IPS-NIHi7 (cell line): ENCODE results near the gene REM1.
"Not testable (repeated sequence)": the region's sequence is repeated elsewhere in the genome, so short reads cannot be mapped to it uniquely, and the experiment has no call there.

ENCODE experiments used
- DNase-seq: peaks from one replicate; pipeline ENCODE4 v3.0.0; 2012; ENCODE audit warnings: mixed read lengths; ENCODE audit errors: extremely low spot score

REM1 gene

DNA sequence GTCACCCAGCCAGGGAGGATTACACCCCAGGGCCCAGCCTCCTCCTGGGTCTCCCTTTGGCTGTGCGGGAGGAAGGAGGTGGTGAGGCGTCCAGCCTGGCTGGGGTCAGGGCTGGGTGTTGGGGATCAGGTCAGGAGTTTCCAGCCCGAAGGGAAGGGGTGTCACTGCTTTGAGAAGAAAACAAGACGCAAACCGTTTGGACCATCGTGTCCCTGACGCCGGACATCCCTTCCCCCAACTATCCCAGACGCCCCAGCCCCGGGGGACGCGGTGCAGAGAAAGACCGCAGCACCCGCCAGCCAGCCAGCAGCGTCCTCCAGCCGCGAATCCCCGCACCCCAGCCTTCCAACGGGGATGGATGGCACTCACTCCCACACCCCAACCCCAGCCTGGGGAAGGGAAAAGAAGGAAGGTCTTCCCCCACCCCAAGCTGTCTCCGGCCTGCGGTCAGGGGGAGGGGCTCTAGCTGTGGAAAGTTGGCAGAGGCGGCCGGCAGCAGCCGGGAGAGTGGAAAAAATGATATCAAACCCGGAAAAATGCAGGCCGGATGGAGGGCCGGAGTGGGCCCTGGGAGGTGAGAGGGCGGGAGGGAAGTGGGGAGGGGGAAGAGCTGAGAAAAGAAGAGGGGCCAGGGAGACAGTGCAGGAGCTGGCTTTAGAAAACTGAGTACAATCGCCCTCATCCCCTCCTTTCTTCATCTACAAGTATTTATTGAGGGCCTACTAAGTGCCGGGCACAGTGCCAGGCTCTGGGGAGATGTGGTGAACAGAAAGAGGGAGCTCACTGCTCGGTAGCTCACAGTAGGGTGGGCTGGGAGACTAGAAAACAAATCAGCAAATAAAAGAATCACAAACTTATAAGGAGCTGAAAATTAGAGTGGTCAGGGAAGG, 10.6 kb downstream of the REM1 start:
- DNase-seq: no peak

DNA sequence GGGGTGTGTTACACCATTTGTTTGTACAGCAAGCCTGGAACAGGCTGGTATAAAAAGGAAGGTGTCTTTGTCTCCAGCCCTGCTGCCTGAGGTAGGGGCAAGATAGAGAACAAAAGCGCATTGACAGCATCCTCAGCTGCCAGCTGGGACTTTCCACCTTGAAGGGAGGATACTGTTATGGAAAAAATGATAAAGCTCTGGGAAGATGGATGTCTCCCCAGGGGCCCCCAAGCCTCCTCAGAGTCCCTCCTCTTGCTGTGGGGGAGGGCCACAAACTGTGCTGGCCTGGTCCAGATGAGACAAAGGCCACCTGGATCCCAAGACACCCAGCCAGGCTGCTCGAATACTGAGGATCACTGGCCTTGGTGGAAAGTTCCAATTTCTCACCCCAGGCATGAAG, 13.0 kb downstream of the REM1 start:
- no peak for DNase-seq

DNA sequence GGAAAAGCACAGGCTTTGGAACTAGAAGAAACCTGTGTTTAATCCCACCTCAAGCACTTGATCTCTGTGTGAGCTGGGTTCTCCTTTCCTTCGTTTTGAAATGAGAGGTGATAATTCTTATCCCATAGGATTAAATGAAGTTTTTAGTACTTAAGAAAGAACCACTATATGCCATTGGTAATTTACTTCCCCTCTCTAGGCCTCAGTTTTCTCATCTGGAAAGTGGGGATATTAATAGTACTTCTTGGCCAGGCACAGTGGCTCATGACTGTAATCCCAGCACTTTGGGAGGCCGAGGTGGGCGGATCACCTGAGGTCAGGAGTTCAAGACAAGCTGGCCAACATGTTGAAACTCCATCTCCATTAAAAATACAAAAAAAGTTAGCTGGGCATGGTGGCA, 14.1 kb downstream of the REM1 start:
- no peak for DNase-seq

DNA sequence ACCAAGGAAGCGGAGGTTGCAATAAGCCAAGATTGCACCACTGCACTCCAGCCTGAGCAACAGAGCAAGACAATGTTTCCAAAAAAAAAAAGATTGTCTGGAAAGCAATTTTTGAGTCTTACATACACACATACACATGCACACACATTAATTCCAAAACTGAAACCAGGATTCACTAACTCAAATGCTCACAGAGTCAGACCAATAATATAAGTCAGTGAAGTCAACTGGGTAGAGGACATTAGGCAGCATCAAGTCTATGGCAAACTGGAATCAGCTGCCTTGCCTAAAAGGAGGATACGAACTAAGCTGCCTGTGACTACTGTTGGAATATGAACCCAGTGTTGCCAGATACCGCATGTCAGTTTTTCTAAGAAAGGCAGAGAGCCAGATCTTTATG, 15.7 kb downstream of the REM1 start:
- DNase-seq: no peak

DNA sequence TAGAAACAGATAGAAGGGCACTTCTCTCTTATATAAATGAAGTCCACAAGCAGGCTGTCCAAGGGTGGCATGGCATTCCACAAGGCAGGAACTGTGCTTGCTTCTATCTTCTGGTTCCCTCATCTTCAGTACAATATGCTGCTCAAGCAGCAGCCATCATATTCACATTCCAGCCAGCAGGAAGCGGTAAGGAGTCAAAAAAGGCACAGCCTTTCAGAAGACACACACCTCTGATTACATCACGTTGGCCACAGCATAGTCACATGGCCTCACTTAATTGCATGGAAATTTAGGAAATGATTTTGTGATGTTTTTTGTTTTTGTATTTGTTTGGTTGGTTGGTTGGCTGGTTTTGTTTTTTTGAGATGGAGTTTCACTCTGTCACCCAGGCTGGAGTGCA, 19.0 kb downstream of the REM1 start:
- peak; percentile 26 for DNase-seq

DNA sequence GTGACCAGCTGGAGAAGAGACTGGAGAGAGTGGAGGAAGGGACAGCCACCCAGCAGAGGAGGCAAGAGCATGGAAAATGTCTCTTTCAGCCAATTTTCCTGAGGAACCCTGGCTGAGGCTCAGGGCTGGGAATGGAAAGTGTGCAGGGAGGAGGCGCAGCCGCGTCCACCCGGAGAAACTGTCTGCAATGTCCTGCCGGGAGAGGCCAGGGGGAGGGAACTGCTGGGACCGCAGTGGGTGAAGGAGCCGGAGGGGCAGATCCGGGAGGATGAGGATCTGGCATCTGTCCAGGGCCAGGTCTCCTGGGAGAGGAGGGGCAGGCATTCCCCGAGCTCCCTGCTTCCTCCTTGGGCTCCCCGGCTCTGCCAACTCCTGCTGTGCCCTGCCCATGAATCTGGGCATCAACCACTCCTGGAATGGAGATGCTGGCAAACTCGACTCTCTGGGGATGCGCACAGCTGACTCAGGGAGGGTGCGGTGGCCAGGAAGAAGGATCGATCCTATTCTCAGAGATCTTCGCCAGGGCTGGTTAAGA, 21.7 kb downstream of the REM1 start:
- DNase-seq: no peak

DNA sequence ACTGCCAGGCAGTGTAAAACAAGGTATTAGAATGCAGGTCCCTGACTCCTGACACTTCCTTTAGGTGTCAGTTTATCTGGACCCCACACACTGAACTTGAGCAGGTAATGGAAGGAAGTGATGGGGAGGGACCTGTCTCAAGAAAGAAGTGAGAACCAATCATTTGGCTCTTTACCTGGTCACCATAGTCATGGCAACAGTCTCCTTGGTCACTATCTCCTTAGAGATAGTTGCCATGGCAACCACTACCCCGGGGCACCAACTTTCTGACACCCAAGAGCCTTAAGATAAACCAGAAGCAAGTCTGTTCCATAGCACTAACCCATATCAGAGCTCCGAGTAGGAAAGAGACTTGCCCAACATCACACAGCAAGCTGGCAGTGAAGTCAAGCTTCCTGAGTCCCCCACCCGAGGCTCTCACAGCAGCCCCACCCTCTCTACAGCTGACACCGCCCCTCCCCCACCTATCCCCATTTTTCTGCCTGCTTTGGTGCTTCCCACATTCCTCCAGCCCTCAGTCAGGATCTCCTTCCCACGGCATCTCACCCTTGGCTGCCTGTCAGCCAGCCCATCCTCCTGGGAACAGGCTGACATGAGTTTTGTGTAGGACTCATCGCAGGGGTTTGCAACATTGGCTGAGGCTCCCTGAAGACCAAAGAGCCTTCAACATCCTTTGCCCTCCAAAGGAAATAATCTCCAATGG, 22.9 kb downstream of the REM1 start:
- no peak for DNase-seq

DNA sequence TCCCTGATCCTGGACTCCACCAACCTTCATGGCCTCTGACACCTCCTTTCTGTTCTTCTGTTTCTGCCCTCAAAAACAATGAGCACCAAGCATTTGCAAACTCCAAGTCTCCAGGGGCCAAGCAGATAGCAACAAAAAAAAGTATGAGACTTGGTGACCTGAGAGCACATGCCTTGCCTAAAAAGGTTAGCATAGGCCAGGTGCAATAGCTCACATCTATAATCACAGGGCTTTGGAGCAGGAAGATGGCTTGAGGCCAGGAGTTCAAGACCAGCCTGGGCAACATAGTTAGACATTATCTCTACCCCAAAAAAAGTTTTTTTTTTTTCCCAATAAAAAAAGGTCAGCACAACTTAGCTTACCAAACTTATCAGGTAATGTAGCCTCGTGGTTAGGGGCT, 25.4 kb downstream of the REM1 start:
- DNase-seq: no peak

DNA sequence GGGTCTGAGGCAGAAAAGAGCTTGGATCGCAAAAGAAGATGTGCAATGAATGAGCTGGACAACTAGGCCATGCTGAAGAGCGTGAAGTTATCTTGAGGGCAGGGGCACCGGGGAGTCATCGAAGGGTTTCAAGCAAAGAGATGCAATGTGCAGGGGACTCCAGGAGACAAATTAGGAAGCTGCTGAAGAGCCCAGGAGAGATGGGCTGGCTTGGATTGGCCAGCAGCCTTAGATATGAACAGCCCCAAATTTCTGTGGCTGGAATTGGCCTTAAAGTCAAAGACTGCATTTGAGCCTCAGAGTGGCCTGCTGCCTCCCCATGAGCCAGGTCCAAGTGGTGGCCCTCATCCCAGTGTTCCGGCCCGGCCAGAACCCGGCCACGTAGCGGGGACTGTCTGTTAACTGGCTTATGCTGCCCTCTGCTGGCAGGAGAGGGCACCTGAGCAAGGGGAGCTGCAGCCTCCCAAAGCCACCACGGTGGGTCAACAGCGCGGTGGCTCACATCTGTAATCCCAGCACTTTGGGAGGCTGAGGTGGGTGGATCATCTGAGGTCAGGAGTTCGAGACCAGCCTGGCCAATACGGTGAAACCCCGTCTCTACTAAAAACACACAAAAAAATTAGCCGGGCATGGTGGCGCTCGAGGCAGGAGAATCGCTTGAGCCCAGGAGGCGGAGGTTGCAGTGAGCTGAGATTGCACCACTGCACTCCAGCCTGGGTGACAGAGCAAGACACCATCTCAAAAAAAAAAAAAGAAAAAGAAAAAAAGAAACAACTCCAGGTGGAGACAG, 28.0 kb downstream of the REM1 start:
- peak; percentile 88 for DNase-seq

DNA sequence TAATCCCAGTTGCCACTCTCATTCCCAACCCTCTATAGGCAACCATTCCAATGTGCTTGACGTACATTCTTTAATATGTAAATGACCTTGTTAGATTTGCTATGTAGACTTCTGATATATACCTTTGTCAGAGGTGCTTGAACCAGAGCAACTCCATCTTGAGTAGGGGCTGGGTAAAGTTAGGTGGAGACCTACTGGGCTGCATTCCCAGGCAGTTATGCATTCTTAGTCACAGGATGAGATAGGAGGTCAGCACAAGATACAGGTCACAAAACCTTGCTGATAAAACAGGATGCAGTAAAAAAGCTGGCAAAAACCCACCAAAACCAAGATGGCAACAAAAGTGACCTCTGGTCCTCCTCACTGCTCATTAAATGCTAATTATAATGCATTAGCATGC, 30.8 kb downstream of the REM1 start:
- no peak for DNase-seq

DNA sequence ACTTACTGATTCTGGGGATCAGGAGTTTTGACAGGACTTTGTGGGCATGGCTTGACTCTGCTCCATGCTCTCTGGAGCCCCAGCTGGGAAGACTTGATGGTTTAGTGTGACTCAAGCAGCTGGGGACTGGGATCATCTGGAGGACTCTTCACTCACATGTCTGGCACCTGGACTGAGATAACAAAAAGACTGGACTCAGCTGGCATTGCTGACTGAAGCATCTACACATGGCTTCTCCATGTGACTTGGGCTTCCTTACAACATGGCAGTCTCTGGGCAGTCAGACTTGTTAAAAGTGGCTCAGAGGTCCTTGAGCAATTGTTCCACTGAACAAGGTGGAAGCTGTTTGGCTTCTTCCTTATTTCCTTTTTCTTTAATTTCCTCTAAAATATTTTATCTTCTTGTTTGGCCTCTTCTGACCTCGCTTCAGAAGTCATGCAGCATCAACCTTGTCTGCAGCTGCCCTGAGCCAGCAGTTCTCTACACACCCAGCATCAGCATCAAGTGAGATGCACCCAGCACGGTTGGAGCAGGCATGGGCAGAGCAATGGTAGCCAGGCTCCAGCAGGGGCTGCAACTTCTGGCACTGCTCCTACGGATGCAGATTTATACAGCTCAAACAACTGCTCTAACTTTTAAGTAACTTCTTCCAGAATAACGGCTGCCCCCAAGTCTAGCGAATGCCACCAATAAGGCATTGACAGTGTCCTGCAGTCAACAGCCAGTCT, 33.6 kb downstream of the REM1 start:
- DNase-seq: no peak

DNA sequence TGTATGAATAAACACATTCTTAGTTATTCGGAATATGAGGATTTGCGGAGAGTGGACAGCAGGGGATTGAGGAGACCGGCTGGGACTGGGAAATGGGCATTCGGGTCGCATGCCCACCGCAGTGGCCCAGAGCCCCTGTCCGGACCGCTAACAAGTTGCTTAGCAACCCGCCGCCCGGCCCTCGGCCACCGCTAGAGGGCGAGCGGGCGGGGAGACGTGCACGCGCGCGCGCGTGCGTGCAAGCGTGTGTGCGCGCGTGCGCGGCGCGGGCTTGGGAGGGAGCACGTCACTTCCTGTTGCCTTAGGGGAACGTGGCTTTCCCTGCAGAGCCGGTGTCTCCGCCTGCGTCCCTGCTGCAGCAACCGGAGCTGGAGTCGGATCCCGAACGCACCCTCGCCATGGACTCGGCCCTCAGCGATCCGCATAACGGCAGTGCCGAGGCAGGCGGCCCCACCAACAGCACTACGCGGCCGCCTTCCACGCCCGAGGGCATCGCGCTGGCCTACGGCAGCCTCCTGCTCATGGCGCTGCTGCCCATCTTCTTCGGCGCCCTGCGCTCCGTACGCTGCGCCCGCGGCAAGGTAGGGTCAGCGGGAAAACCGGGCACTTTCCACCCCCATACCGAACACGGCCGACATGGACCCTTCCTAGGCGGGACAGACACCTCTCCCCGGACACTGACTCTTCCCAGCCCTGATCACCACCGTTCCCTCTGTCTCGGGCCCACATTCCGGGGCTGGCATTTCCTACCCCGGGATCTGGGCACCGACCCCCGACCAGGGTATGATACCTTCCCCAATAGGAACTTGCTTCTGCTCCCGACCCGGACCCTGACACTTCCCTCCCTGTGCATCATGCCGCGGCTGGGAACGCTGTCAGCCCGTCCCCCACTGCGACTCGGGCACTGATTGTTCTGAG, 39.3 kb downstream of the REM1 start, which contains the start of gene HM13:
HM13 (plus strand) TSS at position 289 of the 918 bp plus-strand sequence; CDS start at position 399, 110 bp downstream.
- DNase-seq: peak; percentile 98

DNA sequence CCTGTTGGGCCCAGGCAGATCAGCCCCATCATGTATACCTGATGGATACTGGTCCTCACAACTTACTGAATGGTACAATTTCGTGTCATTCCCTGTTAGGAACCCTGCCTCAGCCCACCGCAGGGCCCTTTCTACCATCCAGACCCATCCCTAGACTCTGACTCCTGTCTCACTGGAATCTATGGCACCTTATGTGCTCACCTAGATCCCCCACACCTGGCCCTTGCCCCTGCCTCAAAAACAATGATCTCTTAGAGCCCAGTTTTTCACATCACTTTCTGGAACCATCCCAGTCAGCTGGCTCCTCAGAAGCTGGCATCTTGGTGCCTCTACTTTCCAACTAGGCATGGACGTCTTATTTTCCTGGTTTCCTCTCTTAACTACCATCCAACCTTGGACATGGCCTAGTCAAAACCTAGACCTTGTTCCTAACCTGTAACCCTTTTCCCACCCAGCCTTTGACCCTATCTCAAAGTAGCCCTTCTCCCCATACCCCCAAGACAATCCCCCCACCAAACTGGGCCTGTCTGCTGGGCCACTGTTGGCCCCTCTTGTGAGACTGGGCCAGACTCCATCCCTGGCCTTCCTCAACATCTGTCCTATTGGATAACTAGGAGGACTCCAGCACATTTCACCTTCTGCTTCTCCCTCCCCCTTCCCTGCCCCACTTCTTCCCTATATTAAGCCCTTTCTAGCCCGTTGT, 40.1 kb downstream of the REM1 start:
- DNase-seq: no peak

DNA sequence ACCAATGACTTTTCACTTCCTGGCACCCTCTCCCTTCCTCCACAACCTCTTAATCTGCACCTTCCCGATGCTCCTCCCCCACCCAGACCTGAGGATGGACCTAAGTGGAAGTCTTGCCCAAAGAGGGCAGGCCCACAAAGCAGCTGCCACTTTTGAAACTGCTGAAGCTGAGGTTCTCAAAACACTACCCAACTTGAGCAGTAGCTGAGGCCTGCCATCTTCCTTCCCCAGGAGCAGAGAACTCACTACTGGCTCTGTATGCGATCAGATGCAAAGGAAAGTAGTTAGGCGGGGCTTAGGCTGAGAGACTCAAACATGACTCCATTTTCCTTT, 40.7 kb downstream of the REM1 start:
- no peak for DNase-seq

DNA sequence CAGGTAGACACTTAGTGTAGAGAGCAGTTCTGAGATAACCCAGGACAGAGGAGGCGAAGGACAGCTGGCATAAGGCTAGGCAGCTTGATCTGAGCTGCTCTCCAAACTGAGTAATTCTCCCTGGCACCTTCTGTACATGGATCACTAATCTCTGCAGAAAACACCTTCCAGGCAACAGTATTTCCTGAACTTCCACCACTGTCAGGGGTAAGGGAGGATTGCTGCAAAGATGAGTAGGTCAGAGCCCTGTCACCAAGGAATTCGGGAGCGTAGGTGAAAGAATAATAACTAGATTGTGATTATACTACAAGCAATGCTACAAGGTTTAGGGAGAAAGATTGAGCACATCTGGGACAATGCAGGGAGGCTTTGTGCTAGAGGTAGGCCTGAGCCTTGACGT, 41.1 kb downstream of the REM1 start:
- DNase-seq: no peak

DNA sequence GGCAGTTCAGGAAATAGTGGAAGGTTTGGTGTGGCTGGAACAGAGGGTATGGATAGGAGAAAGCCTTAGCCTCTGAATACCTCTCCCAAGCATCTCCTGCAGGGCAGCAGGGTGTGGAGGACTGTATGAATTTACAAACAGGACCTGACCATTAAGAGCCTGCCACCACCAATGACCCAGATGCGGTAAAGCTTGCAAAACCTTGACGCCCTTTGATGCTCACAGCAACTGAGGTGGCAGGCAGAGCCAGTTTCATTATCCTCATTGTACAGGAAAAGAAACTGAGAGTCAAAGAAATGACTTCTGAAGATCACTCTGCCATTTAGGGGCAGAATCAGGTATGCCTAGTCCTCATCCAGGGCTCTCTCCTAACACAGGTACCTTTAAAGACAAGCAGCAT, 41.6 kb downstream of the REM1 start:
- no peak for DNase-seq

DNA sequence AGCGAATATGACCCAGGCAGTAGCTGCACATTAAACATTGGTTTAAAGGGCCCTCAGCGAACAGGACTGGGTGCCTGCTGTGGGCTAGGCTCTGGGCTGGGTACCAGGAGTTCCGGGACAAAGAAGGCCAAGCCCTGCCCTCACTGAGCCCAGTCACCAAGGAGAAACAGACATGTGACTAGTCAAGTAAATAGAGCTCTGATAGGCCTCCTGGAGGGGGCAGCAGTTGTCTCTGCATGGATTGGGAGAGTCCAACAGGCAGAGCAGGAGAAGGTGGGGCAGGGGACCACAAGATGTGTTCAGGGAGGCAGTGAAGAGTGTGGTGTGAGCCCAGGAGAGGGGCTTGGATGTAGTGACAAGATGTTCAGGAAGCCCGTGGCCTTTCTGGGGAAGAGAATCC, 42.3 kb downstream of the REM1 start:
- peak; percentile 72 for DNase-seq

DNA sequence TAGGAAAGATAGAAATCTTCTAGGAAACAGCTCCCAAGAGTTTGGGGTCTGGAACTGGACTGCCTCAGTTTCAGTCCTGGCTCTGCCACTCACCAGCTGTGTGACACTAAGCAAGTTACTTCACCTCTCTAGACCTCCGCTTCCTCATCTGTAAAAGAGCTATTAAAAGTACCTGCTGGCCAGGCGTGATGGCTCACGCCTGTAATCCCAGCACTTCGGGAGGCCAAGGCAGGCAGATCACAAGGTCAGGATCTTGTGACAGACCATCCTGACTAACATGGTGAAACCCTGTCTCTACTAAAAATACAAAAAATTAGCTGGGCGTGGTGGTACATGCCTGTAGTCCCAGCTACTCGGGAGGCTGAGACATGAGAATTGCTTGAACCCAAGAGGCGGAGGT, 46.2 kb downstream of the REM1 start:
- not testable (repeated sequence) for DNase-seq

DNA sequence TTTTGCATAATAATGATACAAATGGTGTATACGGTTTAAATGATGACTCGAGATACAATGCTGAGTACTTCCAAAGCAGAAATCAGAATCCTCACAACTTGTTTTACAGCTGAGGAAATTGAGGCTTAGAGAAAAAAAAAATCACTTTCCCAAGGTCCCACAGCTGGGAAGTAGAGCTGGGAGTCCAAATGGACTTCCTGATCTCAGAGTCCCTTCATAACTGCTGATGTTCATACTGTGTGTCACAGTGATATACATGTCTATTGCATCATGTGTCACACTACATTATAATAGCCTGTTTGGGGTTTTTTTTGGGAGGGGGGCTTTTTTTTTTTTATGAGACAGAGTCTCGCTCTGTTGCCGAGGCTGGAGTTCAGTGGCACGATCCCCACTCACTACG, 47.6 kb downstream of the REM1 start:
- DNase-seq: no peak
